ENCODE results near the gene SCYL1.
A peak's percentile ranks its signal among the peaks of the same experiment; 100 is the strongest.

SCYL1 gene

GRCh38 chr11:65524014-65524740 is 706 bp upstream of the SCYL1 start:
- Histone ChIP-seq H3K9ac (no peak overlapping the region), H2AFZ (ENCODE audit: low read depth) (peak overlapping the region; percentile 20; the same call in 1 of the 2 replicates)

GRCh38 chr11:65525546-65526480 is 930 bp downstream of the SCYL1 start:
- peaks cover 4% of the 10 kb centered on the region for H3K4me1 ChIP-seq (ENCODE audit: low read depth, poor library complexity, severe bottlenecking)
- H3K27me3 ChIP-seq (ENCODE audit: insufficient read depth, low read depth), result peaks cover 4% of the 10 kb centered on the region; the same call in 1 of the 2 replicates
- H3K36me3 ChIP-seq (ENCODE audit: insufficient read depth), result no peaks in the 10 kb centered on the region; the same call in 1 of the 2 replicates
- peak overlapping the region; percentile 33; the same call in 1 of the 2 replicates for H3K27ac ChIP-seq
- TF ChIP-seq CTCF (conservative IDR thresholded peaks at IDR 0.05; ENCODE audit: low read depth, low read length), result no peak
- H3K4me3 ChIP-seq (IDR thresholded peaks at IDR 0.05; ENCODE audit: insufficient read depth, low read depth, low read length), result no peak overlapping the region
- peak overlapping the region; percentile 71; the same call in 1 of the 2 replicates for H2AFZ ChIP-seq (ENCODE audit: low read depth)
- peak overlapping the region; percentile 75 for H3K9ac ChIP-seq
- H4K20me1 ChIP-seq (ENCODE audit: insufficient read depth), result no peaks in the 10 kb centered on the region
- H3K79me2 ChIP-seq (ENCODE audit: insufficient read depth, low read depth), result peaks cover 16% of the 10 kb centered on the region; the same call in 1 of the 2 replicates
- peak overlapping the region; percentile 92 for H3K4me2 ChIP-seq

More at GRCh38 chr11:65524014-65524740, 706 bp upstream of the SCYL1 start:
- Histone ChIP-seq H3K27ac (no peak overlapping the region), H3K4me1 (ENCODE audit: low read depth, poor library complexity, severe bottlenecking) (peaks cover 4% of the 10 kb centered on the region), H3K36me3 (ENCODE audit: insufficient read depth) (no peaks in the 10 kb centered on the region; the same call in 1 of the 2 replicates), H3K79me2 (ENCODE audit: insufficient read depth, low read depth) (peaks cover 16% of the 10 kb centered on the region; the same call in 1 of the 2 replicates), H4K20me1 (ENCODE audit: insufficient read depth) (no peaks in the 10 kb centered on the region), H3K4me2 (peak overlapping the region; percentile 60), H3K27me3 (ENCODE audit: insufficient read depth, low read depth) (peaks cover 4% of the 10 kb centered on the region; the same call in 1 of the 2 replicates), H3K4me3 (IDR thresholded peaks at IDR 0.05; ENCODE audit: insufficient read depth, low read depth, low read length) (no peak overlapping the region)
- TF ChIP-seq CTCF (conservative IDR thresholded peaks at IDR 0.05; ENCODE audit: low read depth, low read length), result no peak

GRCh38 chr11:65526744-65527143 is 1.9 kb downstream of the SCYL1 start:
- Histone ChIP-seq H3K36me3 (ENCODE audit: insufficient read depth) (no peaks in the 10 kb centered on the region; the same call in 1 of the 2 replicates), H3K79me2 (ENCODE audit: insufficient read depth, low read depth) (peaks cover 16% of the 10 kb centered on the region; the same call in 1 of the 2 replicates)

More at GRCh38 chr11:65526744-65527143, 1.9 kb downstream of the SCYL1 start:
- H3K27me3 ChIP-seq (ENCODE audit: insufficient read depth, low read depth), result peaks cover 4% of the 10 kb centered on the region; the same call in 1 of the 2 replicates
- peaks cover 4% of the 10 kb centered on the region for H3K4me1 ChIP-seq (ENCODE audit: low read depth, poor library complexity, severe bottlenecking)
- TF ChIP-seq CTCF (conservative IDR thresholded peaks at IDR 0.05; ENCODE audit: low read depth, low read length), result no peak
- H3K4me3 ChIP-seq (IDR thresholded peaks at IDR 0.05; ENCODE audit: insufficient read depth, low read depth, low read length), result no peak overlapping the region
- no peak overlapping the region for H2AFZ ChIP-seq (ENCODE audit: low read depth)
- no peak overlapping the region for H3K9ac ChIP-seq
- H3K4me2 ChIP-seq, result no peak overlapping the region
- H4K20me1 ChIP-seq (ENCODE audit: insufficient read depth), result no peaks in the 10 kb centered on the region
- no peak overlapping the region for H3K27ac ChIP-seq
